ENCODE measurements around the gene TMEM183A.

GRCh38 chr1:203036135-203036534, 29.0 kb downstream of the TMEM183A start:
- TF ChIP-seq EZH2 (IDR thresholded peaks at IDR 0.05) (no peak), POLR2AphosphoS5 (IDR thresholded peaks at IDR 0.05; ENCODE audit: borderline replicate concordance, low read depth, low read length) (no peak)

Measured in SK-N-MC (cell line).